ENCODE measurements around the gene SLC35F3.

The SLC35F3 gene

GRCh38 chr1:233912909-233913308, 8.4 kb downstream of the SLC35F3 start:
- DNase-seq = no peak

- DNase-seq = no peak
These were observed 12.2 kb downstream of the SLC35F3 start for GRCh38 chr1:233916706-233917105.

GRCh38 chr1:233919786-233920185, 15.3 kb downstream of the SLC35F3 start:
- no peak for DNase-seq

DNA sequence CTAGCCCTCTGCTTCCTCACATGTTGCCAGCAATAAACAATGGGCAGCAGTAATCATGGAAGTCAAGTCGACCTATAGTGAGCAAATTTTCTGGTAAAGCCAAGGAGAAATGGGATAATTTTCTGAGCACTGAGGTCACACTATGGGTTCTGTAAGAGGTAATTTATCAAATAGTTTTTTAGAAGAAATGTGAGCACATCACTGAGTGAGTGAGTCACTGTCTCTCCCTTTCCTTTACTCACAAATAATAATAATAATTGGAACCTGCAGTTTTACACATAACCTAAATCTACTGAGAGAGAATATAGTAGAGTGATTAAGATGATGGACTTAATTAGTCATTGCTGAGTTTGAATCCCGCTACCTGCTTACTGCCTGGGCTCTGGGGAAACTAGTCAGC, 23.6 kb downstream of the SLC35F3 start:
- DNase-seq = no peak

- no peak for DNase-seq
These were observed 28.9 kb downstream of the SLC35F3 start for GRCh38 chr1:233933339-233933738.

GRCh38 chr1:233935297-233935868, 30.9 kb downstream of the SLC35F3 start:
- no peak for DNase-seq

- no peak for DNase-seq
These were observed 31.9 kb downstream of the SLC35F3 start for GRCh38 chr1:233936422-233936821.

GRCh38 chr1:233936842-233937241, 32.4 kb downstream of the SLC35F3 start:
- DNase-seq = no peak

DNA sequence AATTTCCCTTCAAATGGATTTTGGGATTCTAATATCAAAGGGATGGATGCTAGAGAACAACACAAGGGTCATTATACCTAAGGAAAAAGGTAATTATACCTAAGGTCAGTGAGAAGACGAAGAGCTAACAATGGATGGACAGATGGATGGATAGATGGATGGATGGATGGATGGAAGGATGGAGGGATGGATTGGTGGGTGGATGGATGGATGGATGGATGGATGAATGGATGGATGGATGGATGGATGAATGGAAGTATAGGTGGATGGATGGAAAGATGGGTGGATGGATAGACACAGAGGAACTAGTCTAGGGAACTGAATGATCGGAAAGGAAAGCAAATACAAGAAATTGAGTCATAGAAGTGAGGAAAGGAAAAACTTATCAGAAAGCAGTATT, 34.0 kb downstream of the SLC35F3 start:
- DNase-seq = no peak

GRCh38 chr1:233939451-233939850, 35.0 kb downstream of the SLC35F3 start:
- DNase-seq = no peak

DNA sequence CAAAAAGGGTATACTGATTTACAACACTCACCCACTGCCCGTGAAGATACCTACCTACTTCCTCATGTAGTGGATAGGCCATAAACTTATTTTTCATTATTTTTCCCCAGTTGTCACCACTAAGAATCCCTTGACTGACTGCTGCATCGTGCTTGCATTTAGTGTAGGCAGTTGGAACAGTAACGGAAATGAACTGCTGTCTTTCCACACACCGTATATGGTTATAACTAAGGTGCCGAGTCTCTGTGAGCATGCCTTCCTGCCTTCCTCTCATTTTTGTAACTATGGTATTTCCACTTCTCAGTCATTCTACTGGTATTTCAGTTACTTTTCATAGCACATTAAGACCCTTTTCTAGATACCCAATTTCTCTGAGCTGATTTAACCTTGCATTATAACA, 36.4 kb downstream of the SLC35F3 start:
- DNase-seq = no peak

GRCh38 chr1:233944601-233945000, 40.1 kb downstream of the SLC35F3 start:
- DNase-seq = no peak

DNA sequence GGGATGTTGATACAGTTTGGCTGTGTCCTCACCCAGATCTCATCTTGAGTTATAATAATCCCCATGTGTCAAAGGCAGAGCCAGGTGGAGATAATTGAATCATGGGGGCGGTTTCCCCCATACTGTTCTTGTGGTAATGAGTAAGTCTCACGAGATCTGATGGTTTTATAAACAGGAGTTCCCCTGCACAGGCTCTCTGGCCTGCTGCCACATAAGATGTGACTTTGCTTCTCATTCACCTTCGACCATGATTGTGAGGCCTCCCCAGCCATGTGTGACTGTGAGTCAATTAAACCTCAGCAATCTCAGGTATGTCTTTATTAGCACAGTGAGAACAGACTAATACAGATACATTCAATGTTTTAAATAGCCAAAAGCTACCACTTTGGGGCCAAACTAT, 41.1 kb downstream of the SLC35F3 start:
- no peak for DNase-seq

GRCh38 chr1:233945979-233946378, 41.5 kb downstream of the SLC35F3 start:
- DNase-seq = no peak

DNA sequence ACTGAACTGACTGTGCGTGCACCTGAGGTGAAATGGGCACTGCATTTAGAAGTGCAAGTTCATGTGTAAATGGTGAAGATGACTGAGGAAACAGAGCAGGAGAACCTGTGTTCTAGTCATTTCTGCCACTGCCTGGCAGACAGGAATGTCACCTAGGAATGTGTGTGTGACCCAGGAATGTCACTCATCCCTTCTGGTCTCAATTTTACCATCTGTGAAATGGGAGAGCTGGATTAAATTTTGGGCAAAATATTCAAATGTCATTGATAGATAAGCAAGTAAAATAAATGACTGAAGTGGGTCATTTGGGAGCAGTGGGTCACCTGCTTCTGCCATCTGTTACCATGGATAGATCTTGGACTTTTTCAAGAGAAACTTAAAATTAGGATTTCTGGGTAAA, 42.2 kb downstream of the SLC35F3 start:
- no peak for DNase-seq

GRCh38 chr1:233951804-233952203, 47.3 kb downstream of the SLC35F3 start:
- no peak for DNase-seq

DNA sequence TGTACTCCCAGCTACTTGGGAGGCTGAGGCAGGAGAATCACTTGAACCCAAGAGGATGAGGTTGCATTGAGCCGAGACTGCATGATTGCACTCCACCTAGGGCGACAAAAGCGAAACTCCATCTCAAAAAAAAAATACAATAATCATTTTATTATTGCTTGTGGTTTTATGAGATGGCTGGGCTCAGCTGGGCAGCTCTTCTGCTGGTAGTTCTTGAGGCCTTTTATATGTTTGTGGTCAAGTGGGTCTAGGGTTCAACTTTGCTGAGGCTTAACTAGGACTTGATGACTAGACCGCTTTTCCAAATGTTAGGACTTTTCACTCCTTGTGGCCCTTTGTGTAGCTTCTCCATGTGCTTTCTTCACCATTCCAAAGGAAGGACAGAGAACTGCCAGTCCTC, 53.2 kb downstream of the SLC35F3 start:
- no peak for DNase-seq

DNA sequence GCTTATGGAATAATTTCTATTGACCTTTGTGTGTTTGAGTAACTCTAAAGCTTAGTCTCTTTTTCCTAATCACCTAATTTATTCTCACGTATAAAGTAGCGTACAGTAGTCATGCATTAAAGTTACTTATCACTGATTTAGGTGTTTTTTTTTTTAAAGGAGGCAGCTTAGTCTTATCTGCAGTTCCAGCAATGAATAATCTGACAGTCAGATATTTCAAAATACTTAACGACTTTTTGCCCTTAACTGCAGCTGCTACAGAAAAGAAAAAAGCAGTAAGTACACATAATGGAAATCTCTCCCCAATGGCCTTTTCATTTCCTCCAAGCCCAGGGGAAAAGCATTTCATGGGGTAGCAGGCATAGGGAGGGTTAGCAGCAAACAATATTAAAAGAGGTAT, 54.6 kb downstream of the SLC35F3 start:
- no peak for DNase-seq

- DNase-seq = no peak
These were observed 55.5 kb downstream of the SLC35F3 start for GRCh38 chr1:233959971-233960370.

DNA sequence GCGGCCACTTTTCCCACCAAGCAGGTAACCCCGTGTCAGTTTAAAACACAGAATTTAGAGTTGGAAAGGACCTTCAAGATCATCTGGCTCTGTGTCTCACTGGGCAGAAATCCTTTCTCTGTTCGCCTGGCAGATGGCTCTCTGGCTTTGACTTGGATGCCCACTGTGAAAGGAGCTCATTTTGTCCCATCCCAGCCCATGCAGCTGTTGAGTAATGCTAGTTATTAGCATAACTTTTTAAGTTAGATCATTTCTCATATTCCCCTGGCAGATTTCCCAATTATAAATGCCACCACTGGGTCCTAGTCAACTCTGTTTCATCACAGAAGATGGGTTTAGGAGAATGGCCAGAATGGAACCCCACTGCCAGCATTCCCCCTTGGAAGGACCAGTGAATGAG, 55.9 kb downstream of the SLC35F3 start:
- DNase-seq = no peak

GRCh38 chr1:233962878-233963277, 58.4 kb downstream of the SLC35F3 start:
- DNase-seq = no peak

DNA sequence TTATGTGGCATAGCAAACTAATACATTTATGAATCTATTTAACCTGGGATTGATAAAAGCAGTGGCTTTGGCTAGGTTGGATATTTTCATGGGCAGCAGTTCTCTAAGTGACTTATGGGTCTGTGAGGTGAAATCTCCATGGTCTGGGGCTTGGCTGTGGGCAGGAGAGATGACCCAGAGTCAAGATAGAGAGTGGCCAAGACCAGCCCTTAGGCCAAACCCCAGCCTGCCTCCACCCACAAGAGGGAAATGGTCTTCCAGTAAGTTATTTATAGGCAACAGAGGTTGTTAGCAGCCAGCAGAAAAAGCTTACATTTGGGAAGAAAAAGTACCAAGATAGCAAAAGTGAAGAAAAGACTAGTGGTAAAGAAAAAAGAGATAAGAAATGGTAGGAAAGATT, 61.4 kb downstream of the SLC35F3 start:
- no peak for DNase-seq

DNA sequence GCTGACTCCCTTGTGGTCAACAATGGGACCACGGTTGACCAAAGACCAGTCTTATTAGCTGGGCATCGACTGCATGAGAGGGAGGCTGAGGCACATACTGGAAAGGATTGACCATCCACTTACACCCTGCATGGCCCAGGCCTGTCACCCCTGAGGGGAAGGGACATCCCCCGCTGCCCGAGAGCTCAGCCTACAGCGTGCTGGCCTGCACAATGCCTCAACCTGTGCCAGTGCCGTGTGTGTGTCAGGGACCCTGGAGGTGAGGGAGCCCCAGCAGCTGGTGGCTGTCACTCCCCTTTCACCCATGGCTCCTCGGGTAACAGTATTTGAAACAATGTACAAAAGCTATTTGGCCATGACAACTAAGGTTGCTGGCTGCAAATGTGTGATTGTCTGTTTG, 67.3 kb downstream of the SLC35F3 start:
- DNase-seq = no peak

DNA sequence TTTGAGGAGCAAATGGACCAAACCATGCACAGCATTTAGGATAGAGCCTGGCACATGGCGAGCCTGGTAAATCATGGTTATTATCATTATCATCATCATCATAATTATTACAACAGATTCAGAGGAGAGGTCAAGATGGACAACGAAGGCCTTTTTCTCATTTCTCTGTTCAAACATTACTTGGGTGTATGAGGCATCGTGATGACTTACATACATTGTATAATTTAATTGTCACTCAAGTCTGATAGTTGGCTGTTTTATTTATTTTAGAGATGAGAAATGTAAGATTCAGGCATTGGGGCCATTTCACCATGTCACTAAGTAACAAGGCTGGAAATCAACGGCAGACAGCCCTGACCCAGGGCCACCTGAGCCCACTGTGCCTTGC, 68.1 kb downstream of the SLC35F3 start:
- no peak for DNase-seq

DNA sequence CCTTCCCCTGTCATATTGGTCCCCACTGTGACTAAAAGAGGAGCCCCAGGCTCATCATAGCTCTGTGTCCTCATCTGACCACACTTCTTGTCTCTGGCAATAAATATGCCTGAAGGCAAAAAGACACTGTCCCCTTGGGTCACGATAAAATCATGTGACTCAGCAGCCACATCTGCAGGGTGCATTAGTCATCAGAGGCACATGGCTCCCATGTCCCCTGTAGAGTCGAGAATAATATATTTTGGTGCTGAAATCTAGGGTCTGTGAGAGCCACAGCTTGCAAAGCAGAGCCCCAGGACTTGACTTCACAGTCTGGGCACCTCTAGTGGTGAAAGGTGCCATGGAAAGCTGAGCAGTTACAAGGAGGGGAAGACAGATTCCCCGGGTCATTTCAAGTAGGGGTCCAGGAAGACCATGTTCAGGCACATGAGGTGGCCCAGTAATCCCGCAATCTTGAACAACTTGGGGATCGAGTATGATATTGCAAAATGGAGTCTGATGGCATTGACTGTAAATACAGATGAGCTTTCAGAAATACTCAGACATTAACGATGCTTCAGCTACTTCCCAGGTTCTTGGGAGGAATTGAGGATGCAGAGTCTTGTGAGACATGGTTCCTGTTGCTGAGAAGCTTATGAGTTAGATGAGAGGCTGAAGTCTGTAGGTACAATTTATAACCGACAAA, 68.6 kb downstream of the SLC35F3 start:
- DNase-seq = no peak

Data from activated CD4-positive, CD25-positive, alpha-beta regulatory T cell (primary cell).